Osteoblast (primary cell): ENCODE results near the gene UBASH3A. TPM values are rescaled to one million over a fixed set of nuclear protein-coding genes. Genes with fewer than 3 reads are reported as not detected.

Experiments used
- DNase-seq: peaks from one replicate; pipeline ENCODE4 v3.0.0; 2011; ENCODE audit warnings: low spot score, mixed read lengths; ENCODE audit not compliant: insufficient read length; ENCODE audit errors: missing footprints
- H2AFZ ChIP-seq: 2 replicates; pipeline ENCODE4 v1.6.0; 2011; ENCODE audit warnings: mild to moderate bottlenecking, low read length
- H3K27ac ChIP-seq: 2 replicates; pipeline ENCODE4 v1.5.1; 2011; ENCODE audit warnings: mild to moderate bottlenecking, low read depth, low read length, moderate library complexity
- H3K27me3 ChIP-seq: 2 replicates; pipeline ENCODE4 v1.6.0; 2012; ENCODE audit warnings: mild to moderate bottlenecking, control low read depth, inconsistent platforms, low read length, moderate library complexity; ENCODE audit not compliant: insufficient read depth
- H3K36me3 ChIP-seq: 2 replicates; pipeline ENCODE4 v1.5.1; 2011; ENCODE audit warnings: mild to moderate bottlenecking, low read length, control low read depth, moderate library complexity; ENCODE audit not compliant: insufficient read depth
- H3K4me1 ChIP-seq: 2 replicates; pipeline ENCODE4 v1.5.1; 2011; ENCODE audit warnings: mild to moderate bottlenecking, low read length, control low read depth, moderate library complexity; ENCODE audit not compliant: insufficient read depth
- H3K4me2 ChIP-seq: 2 replicates; pipeline ENCODE4 v1.6.0; 2011; ENCODE audit warnings: mild to moderate bottlenecking, low read length; ENCODE audit not compliant: insufficient read depth
- H3K4me3 ChIP-seq: fragments of 200-600 bp; sonication (generic); 3 replicates; pipeline ENCODE4 v1.5.1; 2012; ENCODE audit warnings: mild to moderate bottlenecking, low read length, inconsistent platforms; ENCODE audit not compliant: insufficient read depth
- H3K79me2 ChIP-seq: 2 replicates; pipeline ENCODE4 v1.6.0; 2012; ENCODE audit warnings: mild to moderate bottlenecking, low read length, control low read depth, inconsistent platforms; ENCODE audit not compliant: insufficient read depth
- H3K9me3 ChIP-seq: 2 replicates; pipeline ENCODE4 v1.5.1; 2011; ENCODE audit warnings: low read depth, low read length, control low read depth
- H4K20me1 ChIP-seq: 2 replicates; pipeline ENCODE4 v1.6.0; 2012; ENCODE audit warnings: mild to moderate bottlenecking, low read length, control low read depth; ENCODE audit not compliant: insufficient read depth
- total RNA-seq: library from RNA; depleted of rRNA; stranded (reverse); fragments of >200 nt; gene quantifications from 2 replicates; pipeline ENCODE4 v1.2.3, GENCODE V29; 2012
- TF ChIP-seq, protein P1 (sequence below): IDR thresholded peaks from 2 replicates; pipeline ENCODE4 v1.5.1; 2011; ENCODE audit warnings: mild to moderate bottlenecking, low read depth, low read length, moderate library complexity; ENCODE audit errors: extremely low read depth

UBASH3A gene
- total RNA-seq, 1 donor, result not detected

DNA sequence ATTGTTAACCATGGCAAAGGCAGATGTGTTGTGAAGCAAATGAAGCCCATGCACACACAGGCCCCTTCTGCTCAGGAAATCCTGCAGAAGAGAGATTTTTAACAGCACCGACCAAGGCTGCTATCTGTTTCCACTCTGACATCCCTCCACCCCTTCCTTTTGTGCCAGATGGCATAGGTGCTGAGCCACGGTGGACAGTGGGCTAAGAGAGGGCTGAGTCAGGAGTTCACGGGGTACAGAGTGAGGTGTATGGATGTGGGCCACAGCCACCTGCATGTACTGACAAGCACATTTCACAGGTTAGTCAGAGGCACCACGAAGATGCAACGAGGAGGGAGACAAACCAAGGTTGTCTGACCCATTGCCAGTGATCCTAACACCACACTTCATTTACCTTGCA is 82.8 kb downstream of the UBASH3A start:
- H4K20me1 ChIP-seq, result no peaks in the 10 kb centered on the region
- H3K9me3 ChIP-seq, result no peaks in the 10 kb centered on the region
- H3K4me2 ChIP-seq, result no peak overlapping the region
- no peak for DNase-seq
- no peak overlapping the region for H3K4me3 ChIP-seq
- H3K27me3 ChIP-seq, result no peaks in the 10 kb centered on the region
- no peak overlapping the region for H3K27ac ChIP-seq
- no peaks in the 10 kb centered on the region for H3K4me1 ChIP-seq
- TF ChIP-seq, protein P1, sequence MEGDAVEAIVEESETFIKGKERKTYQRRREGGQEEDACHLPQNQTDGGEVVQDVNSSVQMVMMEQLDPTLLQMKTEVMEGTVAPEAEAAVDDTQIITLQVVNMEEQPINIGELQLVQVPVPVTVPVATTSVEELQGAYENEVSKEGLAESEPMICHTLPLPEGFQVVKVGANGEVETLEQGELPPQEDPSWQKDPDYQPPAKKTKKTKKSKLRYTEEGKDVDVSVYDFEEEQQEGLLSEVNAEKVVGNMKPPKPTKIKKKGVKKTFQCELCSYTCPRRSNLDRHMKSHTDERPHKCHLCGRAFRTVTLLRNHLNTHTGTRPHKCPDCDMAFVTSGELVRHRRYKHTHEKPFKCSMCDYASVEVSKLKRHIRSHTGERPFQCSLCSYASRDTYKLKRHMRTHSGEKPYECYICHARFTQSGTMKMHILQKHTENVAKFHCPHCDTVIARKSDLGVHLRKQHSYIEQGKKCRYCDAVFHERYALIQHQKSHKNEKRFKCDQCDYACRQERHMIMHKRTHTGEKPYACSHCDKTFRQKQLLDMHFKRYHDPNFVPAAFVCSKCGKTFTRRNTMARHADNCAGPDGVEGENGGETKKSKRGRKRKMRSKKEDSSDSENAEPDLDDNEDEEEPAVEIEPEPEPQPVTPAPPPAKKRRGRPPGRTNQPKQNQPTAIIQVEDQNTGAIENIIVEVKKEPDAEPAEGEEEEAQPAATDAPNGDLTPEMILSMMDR, result no peak
- H3K79me2 ChIP-seq, result no peaks in the 10 kb centered on the region
- no peaks in the 10 kb centered on the region for H3K36me3 ChIP-seq
- H2AFZ ChIP-seq, result no peak overlapping the region

DNA sequence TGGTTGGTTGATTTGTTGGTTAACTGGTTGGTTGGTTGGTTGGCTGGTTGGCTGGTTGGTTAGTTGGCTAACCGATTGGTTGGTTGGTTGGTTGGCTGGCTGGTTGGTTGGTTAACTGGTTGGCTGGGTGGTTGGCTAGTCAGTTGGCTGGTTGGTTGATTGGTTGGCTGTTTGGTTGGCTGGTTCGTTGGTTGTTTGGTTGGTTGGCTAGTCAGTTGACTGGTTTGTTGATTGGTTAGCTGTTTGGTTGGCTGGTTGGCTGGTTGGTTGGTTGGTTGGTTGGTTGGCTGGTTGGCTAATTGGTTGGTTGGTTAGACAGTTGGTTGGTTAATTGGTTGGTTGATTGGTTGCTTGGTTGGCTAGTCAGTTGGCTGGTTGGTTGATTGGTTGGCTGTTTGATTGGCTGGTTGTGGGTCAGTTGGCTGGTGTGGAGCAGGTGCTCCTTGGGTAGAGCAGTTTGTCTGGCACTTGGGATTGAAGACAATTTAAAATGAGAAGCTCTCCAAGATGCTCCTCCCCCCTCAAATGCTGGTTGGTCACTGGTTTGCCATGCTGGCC is 85.4 kb downstream of the UBASH3A start:
- no peak for DNase-seq
- H3K36me3 ChIP-seq, result no peaks in the 10 kb centered on the region
- no peak overlapping the region for H3K4me3 ChIP-seq
- TF ChIP-seq, protein P1, result no peak
- H3K27me3 ChIP-seq, result no peaks in the 10 kb centered on the region
- H3K27ac ChIP-seq, result no peak overlapping the region
- no peaks in the 10 kb centered on the region for H4K20me1 ChIP-seq
- H2AFZ ChIP-seq, result no peak overlapping the region
- H3K4me2 ChIP-seq, result no peak overlapping the region
- no peaks in the 10 kb centered on the region for H3K9me3 ChIP-seq
- H3K4me1 ChIP-seq, result no peaks in the 10 kb centered on the region
- H3K79me2 ChIP-seq, result no peaks in the 10 kb centered on the region

DNA sequence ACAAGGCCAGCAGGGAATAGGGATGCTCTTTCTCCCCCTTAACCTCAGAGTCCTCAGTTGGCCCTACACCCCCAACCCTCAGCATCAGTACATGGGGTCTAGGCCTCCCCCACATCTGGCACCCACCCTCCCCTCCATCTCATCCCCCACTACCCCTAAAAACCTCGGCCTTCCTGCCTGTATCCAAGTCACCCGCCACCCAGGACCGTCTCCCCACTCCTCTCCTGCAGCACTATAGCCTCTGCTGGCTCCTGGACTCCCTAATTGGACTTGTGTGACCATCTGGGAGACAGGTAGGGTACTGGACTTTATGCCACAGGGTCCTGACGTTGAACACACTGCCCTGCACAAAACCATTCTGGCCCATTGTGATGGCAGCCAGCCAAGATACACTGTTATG is 86.3 kb downstream of the UBASH3A start:
- no peak overlapping the region for H2AFZ ChIP-seq
- H3K27me3 ChIP-seq, result no peaks in the 10 kb centered on the region
- H3K27ac ChIP-seq, result no peak overlapping the region
- no peaks in the 10 kb centered on the region for H4K20me1 ChIP-seq
- H3K4me1 ChIP-seq, result no peaks in the 10 kb centered on the region
- H3K4me3 ChIP-seq, result no peak overlapping the region
- no peaks in the 10 kb centered on the region for H3K36me3 ChIP-seq
- no peak overlapping the region for H3K4me2 ChIP-seq
- TF ChIP-seq, protein P1, result no peak
- DNase-seq, result no peak
- no peaks in the 10 kb centered on the region for H3K79me2 ChIP-seq
- no peaks in the 10 kb centered on the region for H3K9me3 ChIP-seq

DNA sequence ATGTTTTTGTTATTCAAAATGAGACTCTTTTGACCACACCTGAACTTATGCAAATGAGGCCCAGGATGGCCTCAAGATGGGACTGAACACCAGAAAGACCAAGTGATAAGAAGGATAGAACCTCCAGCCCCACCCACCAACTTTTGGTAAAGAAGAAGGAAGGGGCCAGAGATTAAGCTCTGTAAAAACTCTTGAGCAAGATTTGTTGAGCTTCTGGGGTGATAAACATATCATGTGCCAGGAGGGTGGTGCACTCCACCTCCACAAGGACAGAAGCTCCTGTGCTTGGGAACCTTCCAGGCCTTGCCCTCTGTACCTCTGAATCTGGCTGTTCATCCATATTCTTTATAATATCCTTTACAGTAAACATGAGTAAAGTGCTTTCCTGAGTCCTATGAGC is 87.0 kb downstream of the UBASH3A start:
- peaks cover 5% of the 10 kb centered on the region for H3K4me1 ChIP-seq
- H3K4me2 ChIP-seq, result no peak overlapping the region
- no peaks in the 10 kb centered on the region for H4K20me1 ChIP-seq
- no peaks in the 10 kb centered on the region for H3K79me2 ChIP-seq
- H3K36me3 ChIP-seq, result no peaks in the 10 kb centered on the region
- no peak for DNase-seq
- H3K9me3 ChIP-seq, result no peaks in the 10 kb centered on the region
- no peak overlapping the region for H3K4me3 ChIP-seq
- TF ChIP-seq, protein P1, result no peak
- no peaks in the 10 kb centered on the region for H3K27me3 ChIP-seq
- H2AFZ ChIP-seq, result no peak overlapping the region
- H3K27ac ChIP-seq, result no peak overlapping the region
